Smooth muscle cell (in vitro differentiated cells): ENCODE data around the gene PHYH. TPM values are rescaled to one million over a fixed set of nuclear protein-coding genes. Genes with fewer than 3 reads are reported as not detected.

ENCODE experiments used
- DNase-seq: peaks from one replicate; lab custom pipeline; 2025; ENCODE audit not compliant: unreplicated experiment; lab: John Stamatoyannopoulos, UW
- H2AFZ ChIP-seq: fragments of 200-600 bp; sonication (generic); 2 replicates; pipeline ENCODE4 v1.6.0; 2016; ENCODE audit warnings: antibody characterized with exemption, low read depth, mild to moderate bottlenecking
- H3F3A ChIP-seq: fragments of 200-600 bp; sonication (generic); 2 replicates; pipeline ENCODE4 v1.6.0; 2017; ENCODE audit warnings: antibody characterized with exemption, low read depth
- H3K27ac ChIP-seq: fragments of 200-600 bp; sonication (generic); 2 replicates; pipeline ENCODE4 v1.5.1; 2016; ENCODE audit warnings: low read depth, mild to moderate bottlenecking
- H3K27me3 ChIP-seq: fragments of 200-600 bp; sonication (generic); 2 replicates; pipeline ENCODE4 v1.6.1; 2016; ENCODE audit warnings: low read depth, mild to moderate bottlenecking
- H3K36me3 ChIP-seq: fragments of 200-600 bp; sonication (generic); 2 replicates; pipeline ENCODE4 v1.5.1; 2016; ENCODE audit warnings: low read depth
- H3K4me1 ChIP-seq: fragments of 200-600 bp; sonication (generic); 2 replicates; pipeline ENCODE4 v1.5.1; 2016; ENCODE audit warnings: low read depth
- H3K4me2 ChIP-seq: fragments of 200-600 bp; sonication (generic); 2 replicates; pipeline ENCODE4 v1.6.0; 2016; ENCODE audit warnings: mild to moderate bottlenecking
- H3K4me3 ChIP-seq: fragments of 200-600 bp; sonication (generic); 2 replicates; pipeline ENCODE4 v1.5.1; 2016; ENCODE audit warnings: mild to moderate bottlenecking
- H3K79me2 ChIP-seq: fragments of 200-600 bp; sonication (generic); 2 replicates; pipeline ENCODE4 v1.6.0; 2016; ENCODE audit warnings: low read depth, mild to moderate bottlenecking
- H3K9ac ChIP-seq: fragments of 200-600 bp; sonication (generic); 2 replicates; pipeline ENCODE4 v1.6.0; 2016; ENCODE audit warnings: low read depth
- H3K9me3 ChIP-seq: fragments of 200-600 bp; sonication (generic); replicated peaks from 2 replicates; pipeline ENCODE4 v1.5.1; 2016; ENCODE audit warnings: low read depth
- H4K20me1 ChIP-seq: fragments of 200-600 bp; sonication (generic); 2 replicates; pipeline ENCODE4 v1.6.0; 2016; ENCODE audit warnings: low read depth
- WGBS: methylation state at CpG from one replicate; pipeline ENCODE4 v1.1.7; 2016; ENCODE audit warnings: low lambda C conversion rate; 5-methylcytosine and 5-hydroxymethylcytosine counted together
- polyA plus RNA-seq: library from polyadenylated mRNA; unstranded; fragments of >200 nt; fragmentation: Nextera tagmentation; extraction: Ambion mirVana; gene quantifications from 2 replicates; pipeline ENCODE4 v1.2.1, GENCODE V29; 2016
- total RNA-seq: library from RNA; depleted of rRNA; stranded (reverse); fragments of >200 nt; gene quantifications from 2 replicates; pipeline ENCODE4 v1.2.3, GENCODE V29; 2014
- TF ChIP-seq, protein P1 (sequence below): fragments of 200-600 bp; sonication (generic); IDR thresholded peaks from 2 replicates; pipeline ENCODE4 v1.5.1; 2017; ENCODE audit warnings: borderline replicate concordance, mild to moderate bottlenecking, antibody characterized with exemption; ENCODE audit not compliant: insufficient read depth, poor library complexity, severe bottlenecking

PHYH gene
- total and polyA plus RNA-seq, 2 experiments from 2014 or later: 14.4 to 27.5 TPM

DNA sequence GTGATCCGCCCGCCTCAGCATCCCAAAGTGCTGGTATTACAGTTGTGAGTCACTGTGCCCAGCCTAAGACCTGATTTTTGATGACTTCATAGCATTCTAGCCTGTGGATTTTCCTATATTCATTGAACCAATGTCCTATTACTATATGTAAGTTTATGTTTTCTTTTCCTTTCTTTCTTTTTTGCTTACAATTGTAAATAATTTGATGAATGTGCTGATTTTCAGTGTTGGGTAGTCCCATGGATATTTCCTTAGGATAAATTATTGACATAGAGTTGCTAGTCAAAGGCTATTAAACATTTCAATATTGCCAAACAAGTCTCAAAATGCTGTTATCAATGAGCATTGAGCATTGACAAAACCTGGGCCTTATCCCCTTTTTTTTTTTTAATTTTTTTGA is 9.9 kb upstream of the PHYH start:
- DNase-seq: no peak
- Histone ChIP-seq H3K27me3 (no peaks in the 10 kb centered on the region), H3K4me1 (no peaks in the 10 kb centered on the region), H3K36me3 (no peaks in the 10 kb centered on the region), H3K4me2 (no peak overlapping the region), H2AFZ (no peak overlapping the region), H4K20me1 (no peaks in the 10 kb centered on the region), H3K9ac (no peak overlapping the region), H3K79me2 (no peaks in the 10 kb centered on the region), H3K4me3 (no peak overlapping the region), H3K27ac (no peak overlapping the region), H3K9me3 (no peaks in the 10 kb centered on the region), H3F3A (no peaks in the 10 kb centered on the region)
- TF ChIP-seq, protein P1, sequence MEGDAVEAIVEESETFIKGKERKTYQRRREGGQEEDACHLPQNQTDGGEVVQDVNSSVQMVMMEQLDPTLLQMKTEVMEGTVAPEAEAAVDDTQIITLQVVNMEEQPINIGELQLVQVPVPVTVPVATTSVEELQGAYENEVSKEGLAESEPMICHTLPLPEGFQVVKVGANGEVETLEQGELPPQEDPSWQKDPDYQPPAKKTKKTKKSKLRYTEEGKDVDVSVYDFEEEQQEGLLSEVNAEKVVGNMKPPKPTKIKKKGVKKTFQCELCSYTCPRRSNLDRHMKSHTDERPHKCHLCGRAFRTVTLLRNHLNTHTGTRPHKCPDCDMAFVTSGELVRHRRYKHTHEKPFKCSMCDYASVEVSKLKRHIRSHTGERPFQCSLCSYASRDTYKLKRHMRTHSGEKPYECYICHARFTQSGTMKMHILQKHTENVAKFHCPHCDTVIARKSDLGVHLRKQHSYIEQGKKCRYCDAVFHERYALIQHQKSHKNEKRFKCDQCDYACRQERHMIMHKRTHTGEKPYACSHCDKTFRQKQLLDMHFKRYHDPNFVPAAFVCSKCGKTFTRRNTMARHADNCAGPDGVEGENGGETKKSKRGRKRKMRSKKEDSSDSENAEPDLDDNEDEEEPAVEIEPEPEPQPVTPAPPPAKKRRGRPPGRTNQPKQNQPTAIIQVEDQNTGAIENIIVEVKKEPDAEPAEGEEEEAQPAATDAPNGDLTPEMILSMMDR: no peak
- 100% methylated on average over 2 of the region's 2 CpGs for WGBS

DNA sequence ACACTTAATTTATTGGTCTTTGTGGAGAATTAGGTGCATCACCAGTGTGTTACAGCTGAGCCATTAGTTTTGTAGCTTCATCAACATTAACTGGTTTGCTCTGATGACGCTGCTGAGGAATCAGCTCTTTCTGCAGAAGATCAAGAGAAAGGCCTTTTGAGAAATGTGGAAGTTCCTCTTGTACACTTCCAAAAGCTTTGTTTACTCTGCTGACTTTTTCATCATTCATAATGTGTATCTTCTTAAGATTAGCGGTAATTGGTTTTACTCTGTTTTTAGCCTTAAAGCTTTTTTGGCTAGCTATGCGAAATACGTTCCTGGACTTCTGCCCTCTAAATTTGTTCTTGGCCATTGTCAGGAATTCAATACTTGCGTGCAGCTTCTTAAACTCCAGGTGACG is 8.2 kb upstream of the PHYH start:
- DNase-seq: no peak
- Histone ChIP-seq H3K36me3 (no peaks in the 10 kb centered on the region), H3K4me2 (no peak overlapping the region), H3K4me3 (no peak overlapping the region), H3F3A (no peaks in the 10 kb centered on the region), H3K4me1 (no peaks in the 10 kb centered on the region), H3K27ac (no peak overlapping the region), H3K9ac (no peak overlapping the region), H4K20me1 (no peaks in the 10 kb centered on the region), H2AFZ (no peak overlapping the region), H3K9me3 (no peaks in the 10 kb centered on the region), H3K79me2 (no peaks in the 10 kb centered on the region), H3K27me3 (no peaks in the 10 kb centered on the region)
- TF ChIP-seq, protein P1: no peak
- WGBS: 94% methylated on average over 6 of the region's 6 CpGs

DNA sequence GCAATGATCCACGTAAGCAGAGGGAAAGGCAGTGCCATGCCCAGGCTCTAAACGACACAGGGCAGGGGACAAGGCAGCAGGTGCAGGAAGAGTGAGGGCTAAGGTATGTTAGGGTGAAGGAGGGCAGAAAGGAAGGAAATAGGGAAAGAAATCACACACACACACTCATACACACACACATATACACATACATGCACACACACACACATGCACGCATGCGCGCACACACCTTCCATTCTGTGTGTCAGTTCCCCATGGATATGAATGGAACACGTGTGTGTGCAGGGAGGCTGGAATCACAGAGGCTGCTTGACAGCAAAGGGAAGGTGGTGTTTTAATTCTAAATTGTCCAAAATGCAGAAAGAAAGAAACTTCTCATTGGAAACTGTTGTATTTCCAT is 6.2 kb upstream of the PHYH start:
- no peak overlapping the region for H3K27ac ChIP-seq
- H3K9me3 ChIP-seq: no peaks in the 10 kb centered on the region
- no peaks in the 10 kb centered on the region for H3K27me3 ChIP-seq
- H3K9ac ChIP-seq: no peak overlapping the region
- H3F3A ChIP-seq: no peaks in the 10 kb centered on the region
- no peaks in the 10 kb centered on the region for H3K79me2 ChIP-seq
- H3K4me3 ChIP-seq: no peak overlapping the region
- TF ChIP-seq, protein P1: no peak
- no peak for DNase-seq
- H3K4me2 ChIP-seq: no peak overlapping the region
- no peaks in the 10 kb centered on the region for H3K36me3 ChIP-seq
- H2AFZ ChIP-seq: no peak overlapping the region
- H4K20me1 ChIP-seq: no peaks in the 10 kb centered on the region
- peaks cover 9% of the 10 kb centered on the region for H3K4me1 ChIP-seq
- 96% methylated on average over 6 of the region's 6 CpGs for WGBS

DNA sequence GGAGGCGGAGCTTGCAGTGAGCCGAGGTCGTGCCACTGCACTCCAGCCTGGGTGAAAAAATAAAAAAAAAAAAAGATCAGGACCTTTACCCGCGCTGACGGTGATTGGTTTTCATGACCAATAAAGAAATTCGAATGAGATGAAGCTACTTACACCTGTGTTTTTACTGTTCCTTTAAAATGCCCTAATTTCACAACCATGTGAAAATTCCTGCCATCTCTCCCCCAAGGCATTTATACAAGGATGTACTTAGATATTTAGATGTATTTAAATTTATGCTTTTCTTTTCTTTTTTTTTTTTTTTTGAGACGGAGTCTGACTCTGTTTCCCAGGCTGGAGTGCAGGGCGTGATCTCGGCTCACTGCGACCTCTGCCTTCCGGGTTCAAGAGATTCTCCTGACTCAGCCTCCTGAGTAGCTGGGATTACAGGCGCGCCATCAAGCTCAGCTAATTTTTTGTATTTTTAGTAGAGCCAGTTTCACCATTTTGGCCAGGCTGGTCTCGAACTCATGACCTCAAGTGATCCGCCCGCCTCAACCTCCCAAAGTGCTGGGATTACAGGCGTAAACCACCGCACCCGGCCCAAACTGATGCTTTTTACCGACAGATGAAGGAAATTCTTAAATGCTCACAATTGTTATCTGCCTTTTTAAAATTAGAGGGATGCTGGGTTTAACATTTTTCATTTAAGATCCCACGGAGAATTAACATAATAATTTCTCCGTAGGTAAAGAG is 3.1 kb upstream of the PHYH start:
- no peaks in the 10 kb centered on the region for H3K79me2 ChIP-seq
- H3K27ac ChIP-seq: no peak overlapping the region
- H4K20me1 ChIP-seq: no peaks in the 10 kb centered on the region
- H3K27me3 ChIP-seq: no peaks in the 10 kb centered on the region
- peak overlapping the region; percentile 97 for H2AFZ ChIP-seq
- no peaks in the 10 kb centered on the region for H3F3A ChIP-seq
- no peaks in the 10 kb centered on the region for H3K9me3 ChIP-seq
- H3K36me3 ChIP-seq: no peaks in the 10 kb centered on the region
- H3K4me1 ChIP-seq: peaks cover 9% of the 10 kb centered on the region
- peak overlapping the region; percentile 91 for H3K4me2 ChIP-seq
- no peak overlapping the region for H3K9ac ChIP-seq
- H3K4me3 ChIP-seq: peak overlapping the region; percentile 77
- no peak for DNase-seq
- WGBS: 85% methylated on average over 23 of the region's 23 CpGs
- TF ChIP-seq, protein P1: no peak
